ENCODE results near the gene CSTPP1.
A peak's percentile ranks its signal among the peaks of the same experiment; 100 is the strongest.

Gene CSTPP1

GRCh38 chr11:47171856-47172255 is 235.3 kb downstream of the CSTPP1 start:
- Histone ChIP-seq H3K9me3 (no peaks in the 10 kb centered on the region), H3K4me3 (no peak overlapping the region), H3K36me3 (replicated peaks) (peaks cover 80% of the 10 kb centered on the region), H3K4me1 (peaks cover 2% of the 10 kb centered on the region; the same call in 1 of the 2 replicates), H3K27me3 (ENCODE audit: low read depth) (no peaks in the 10 kb centered on the region)
- in situ Hi-C loops (cut with MboI; ENCODE audit: low sequenced_read_pairs): no loop called here
- no peak for DNase-seq (ENCODE audit: low spot score in 2 of 2)

GRCh38 chr11:47172740-47173336 is 236.3 kb downstream of the CSTPP1 start:
- peaks cover 9% of the 10 kb centered on the region; the same call in 1 of the 2 replicates for H3K4me1 ChIP-seq

GRCh38 chr11:47175746-47176327 is 239.3 kb downstream of the CSTPP1 start:
- Histone ChIP-seq H3K36me3 (replicated peaks) (peaks cover 68% of the 10 kb centered on the region), H3K27me3 (ENCODE audit: low read depth) (no peaks in the 10 kb centered on the region), H3K9me3 (no peaks in the 10 kb centered on the region), H3K4me3 (peak overlapping the region; percentile 99), H3K4me1 (peaks cover 9% of the 10 kb centered on the region; the same call in 1 of the 2 replicates)
- in situ Hi-C loops (cut with MboI; ENCODE audit: low sequenced_read_pairs): loop anchor here (5.0 kb wide), 1 partner anchor 91 kb away; no protein-coding TSS in a partner anchor
- DNase-seq (ENCODE audit: low spot score in 2 of 2): no peak

More at GRCh38 chr11:47172740-47173336, 236.3 kb downstream of the CSTPP1 start:
- DNase-seq (ENCODE audit: low spot score in 2 of 2): no peak
- Histone ChIP-seq H3K36me3 (replicated peaks) (peaks cover 73% of the 10 kb centered on the region), H3K27me3 (ENCODE audit: low read depth) (no peaks in the 10 kb centered on the region), H3K9me3 (no peaks in the 10 kb centered on the region), H3K4me3 (no peak overlapping the region)
- in situ Hi-C loops (cut with MboI; ENCODE audit: low sequenced_read_pairs): no loop called here

GRCh38 chr11:47176328-47177228 is 240.0 kb downstream of the CSTPP1 start, which contains the start of gene ARFGAP2:
ARFGAP2 (minus strand) TSS chr11:47176879; CDS start chr11:47176853, 26 bp downstream.
- peak within 1 kb of the TSS; percentile 99 for H3K4me3 ChIP-seq

GRCh38 chr11:47177229-47177845 is 240.8 kb downstream of the CSTPP1 start:
- peaks cover 58% of the 10 kb centered on the region for H3K36me3 ChIP-seq (replicated peaks)
- DNase-seq (ENCODE audit: low spot score in 2 of 2): peak; percentile 66 to 72
- in situ Hi-C loops (cut with MboI; ENCODE audit: low sequenced_read_pairs): loop anchor here (5.0 kb wide), 1 partner anchor 90 kb away; no protein-coding TSS in a partner anchor
- H3K27me3 ChIP-seq (ENCODE audit: low read depth): no peaks in the 10 kb centered on the region
- peaks cover 9% of the 10 kb centered on the region; the same call in 1 of the 2 replicates for H3K4me1 ChIP-seq
- no peaks in the 10 kb centered on the region for H3K9me3 ChIP-seq
- peak overlapping the region; percentile 99 for H3K4me3 ChIP-seq

More at GRCh38 chr11:47176328-47177228, 240.0 kb downstream of the CSTPP1 start, which contains the start of gene ARFGAP2:
- peak; percentile 91 to 97 for DNase-seq (ENCODE audit: low spot score in 2 of 2)
- in situ Hi-C loops (cut with MboI; ENCODE audit: low sequenced_read_pairs): loop anchor here (5.0 kb wide), 1 partner anchor 91 kb away; no protein-coding TSS in a partner anchor
- H3K4me1 ChIP-seq: peaks cover 9% of the 10 kb centered on the region; the same call in 1 of the 2 replicates
- H3K27me3 ChIP-seq (ENCODE audit: low read depth): no peaks in the 10 kb centered on the region
- no peaks in the 10 kb centered on the region for H3K9me3 ChIP-seq
- H3K36me3 ChIP-seq (replicated peaks): peaks cover 65% of the 10 kb centered on the region

- Histone ChIP-seq H3K4me3 (peak overlapping the region; percentile 99; the same call in 1 of the 2 replicates), H3K36me3 (replicated peaks) (peaks cover 53% of the 10 kb centered on the region)
- in situ Hi-C loops (cut with MboI; ENCODE audit: low sequenced_read_pairs): loop anchor here (5.0 kb wide), 1 partner anchor 89 kb away; no protein-coding TSS in a partner anchor
These were observed 241.3 kb downstream of the CSTPP1 start for GRCh38 chr11:47177846-47178245.

GRCh38 chr11:47178316-47178715 is 241.8 kb downstream of the CSTPP1 start:
- DNase-seq (ENCODE audit: low spot score in 2 of 2): no peak
- in situ Hi-C loops (cut with MboI; ENCODE audit: low sequenced_read_pairs): loop anchor here (5.0 kb wide), 1 partner anchor 89 kb away; no protein-coding TSS in a partner anchor
- H3K4me3 ChIP-seq: no peak overlapping the region
- no peaks in the 10 kb centered on the region for H3K9me3 ChIP-seq
- H3K4me1 ChIP-seq: peaks cover 9% of the 10 kb centered on the region; the same call in 1 of the 2 replicates
- no peaks in the 10 kb centered on the region for H3K27me3 ChIP-seq (ENCODE audit: low read depth)
- peaks cover 48% of the 10 kb centered on the region for H3K36me3 ChIP-seq (replicated peaks)

More at GRCh38 chr11:47177846-47178245, 241.3 kb downstream of the CSTPP1 start:
- H3K4me1 ChIP-seq: peaks cover 9% of the 10 kb centered on the region; the same call in 1 of the 2 replicates
- no peak for DNase-seq (ENCODE audit: low spot score in 2 of 2)
- no peaks in the 10 kb centered on the region for H3K9me3 ChIP-seq
- no peaks in the 10 kb centered on the region for H3K27me3 ChIP-seq (ENCODE audit: low read depth)

GRCh38 chr11:47178737-47179654 is 242.4 kb downstream of the CSTPP1 start:
- Histone ChIP-seq H3K4me1 (peaks cover 9% of the 10 kb centered on the region; the same call in 1 of the 2 replicates), H3K27me3 (ENCODE audit: low read depth) (no peaks in the 10 kb centered on the region), H3K36me3 (replicated peaks) (peaks cover 42% of the 10 kb centered on the region), H3K4me3 (no peak overlapping the region), H3K9me3 (no peaks in the 10 kb centered on the region)
- in situ Hi-C loops (cut with MboI; ENCODE audit: low sequenced_read_pairs): loop anchor here (5.0 kb wide), 1 partner anchor 88 kb away; no protein-coding TSS in a partner anchor
- no peak for DNase-seq (ENCODE audit: low spot score in 2 of 2)

GRCh38 chr11:47179655-47179991 is 243.1 kb downstream of the CSTPP1 start:
- peaks cover 39% of the 10 kb centered on the region for H3K36me3 ChIP-seq (replicated peaks)
- peak; percentile 18 to 71 for DNase-seq (ENCODE audit: low spot score in 2 of 2)
- no peak overlapping the region for H3K4me3 ChIP-seq
- peaks cover 9% of the 10 kb centered on the region; the same call in 1 of the 2 replicates for H3K4me1 ChIP-seq
- no peaks in the 10 kb centered on the region for H3K27me3 ChIP-seq (ENCODE audit: low read depth)
- in situ Hi-C loops (cut with MboI; ENCODE audit: low sequenced_read_pairs): loop anchor here (5.0 kb wide), 1 partner anchor 88 kb away; no protein-coding TSS in a partner anchor
- H3K9me3 ChIP-seq: no peaks in the 10 kb centered on the region

GRCh38 chr11:47180006-47180787 is 243.6 kb downstream of the CSTPP1 start:
- peaks cover 14% of the 10 kb centered on the region; the same call in 1 of the 2 replicates for H3K4me1 ChIP-seq
- in situ Hi-C loops (cut with MboI; ENCODE audit: low sequenced_read_pairs): no loop called here
- H3K9me3 ChIP-seq: no peaks in the 10 kb centered on the region
- no peaks in the 10 kb centered on the region for H3K27me3 ChIP-seq (ENCODE audit: low read depth)
- DNase-seq (ENCODE audit: low spot score in 2 of 2): no peak
- no peak overlapping the region for H3K4me3 ChIP-seq
- peaks cover 33% of the 10 kb centered on the region for H3K36me3 ChIP-seq (replicated peaks)

- in situ Hi-C loops (cut with MboI; ENCODE audit: low sequenced_read_pairs): no loop called here
- peaks cover 27% of the 10 kb centered on the region for H3K36me3 ChIP-seq (replicated peaks)
- no peak for DNase-seq (ENCODE audit: low spot score in 2 of 2)
- peaks cover 11% of the 10 kb centered on the region; the same call in 1 of the 2 replicates for H3K4me1 ChIP-seq
- no peaks in the 10 kb centered on the region for H3K9me3 ChIP-seq
- no peak overlapping the region for H3K4me3 ChIP-seq
- H3K27me3 ChIP-seq (ENCODE audit: low read depth): no peaks in the 10 kb centered on the region
These were observed 244.7 kb downstream of the CSTPP1 start for GRCh38 chr11:47181271-47181670.

Data from HAP-1 (cell line).